SK-N-SH treated with all-trans-retinoic acid at 6 μM for 48 hours (cell line): Measurements from ENCODE around the gene DIP2B.

Source experiments
- ATAC-seq: fragments of 200-7000 bp; cut with Tn5 transposase; 3 replicates; pipeline ENCODE4 v1.9.1; 2020; ENCODE audit warnings: mild to moderate bottlenecking, moderate library complexity
- ARNTL ChIP-seq: fragments of 450-650 bp; formaldehyde crosslinking; IDR thresholded peaks from 2 replicates; pipeline ENCODE4 v1.5.0; 2020; ENCODE audit warnings: low read depth, mild to moderate bottlenecking, moderate library complexity, borderline replicate concordance
- GLIS3 ChIP-seq: fragments of 250-450 bp; sonication (Bioruptor Pico); IDR thresholded peaks from 2 replicates; pipeline ENCODE4 v1.5.0; 2020; ENCODE audit warnings: mild to moderate bottlenecking, moderate library complexity
- ISL1 ChIP-seq: fragments of 250-450 bp; sonication (Bioruptor Pico); IDR thresholded peaks from 2 replicates; pipeline ENCODE4 v2.1.2; 2022; ENCODE audit warnings: mild to moderate bottlenecking, moderate library complexity
- OSR1 ChIP-seq: fragments of 250-450 bp; sonication (Bioruptor Pico); IDR thresholded peaks from 2 replicates; pipeline ENCODE4 v1.8.0; 2022; ENCODE audit warnings: moderate library complexity, mild to moderate bottlenecking, inconsistent platforms
- PPARA ChIP-seq: fragments of 250-450 bp; sonication (Bioruptor Pico); IDR thresholded peaks from 2 replicates; pipeline ENCODE4 v1.5.0; 2020; ENCODE audit warnings: mild to moderate bottlenecking, borderline replicate concordance
- RARB ChIP-seq: fragments of 250-450 bp; sonication (Bioruptor Pico); IDR thresholded peaks from 2 replicates; pipeline ENCODE4 v1.8.0; 2021; ENCODE audit warnings: mild to moderate bottlenecking, moderate library complexity
- SNAI2 ChIP-seq: fragments of 250-450 bp; sonication (Bioruptor Pico); IDR thresholded peaks from 2 replicates; pipeline ENCODE4 v1.5.0; 2020; ENCODE audit warnings: mild to moderate bottlenecking, moderate library complexity
- TCF4 ChIP-seq: fragments of 250-450 bp; sonication (Bioruptor Pico); IDR thresholded peaks from 2 replicates; pipeline ENCODE4 v1.8.0; 2021; ENCODE audit warnings: mild to moderate bottlenecking, moderate library complexity, borderline replicate concordance
- TOX ChIP-seq: fragments of 250-450 bp; sonication (Bioruptor Pico); IDR thresholded peaks from 2 replicates; pipeline ENCODE4 v1.8.0; 2021; ENCODE audit warnings: mild to moderate bottlenecking, moderate library complexity, borderline replicate concordance
- ZC3H10 ChIP-seq: fragments of 250-450 bp; sonication (Bioruptor Pico); IDR thresholded peaks from 2 replicates; pipeline ENCODE4 v1.5.1; 2021; ENCODE audit warnings: mild to moderate bottlenecking, moderate library complexity
- ZFP3 ChIP-seq: fragments of 250-450 bp; sonication (Bioruptor Pico); IDR thresholded peaks from 2 replicates; pipeline ENCODE4 v1.5.0; 2020; ENCODE audit warnings: mild to moderate bottlenecking, moderate library complexity
- ZFP30 ChIP-seq: fragments of 450-650 bp; formaldehyde crosslinking; IDR thresholded peaks from 2 replicates; pipeline ENCODE4 v1.5.0; 2022; ENCODE audit warnings: mild to moderate bottlenecking, moderate library complexity
- ZNF565 ChIP-seq: fragments of 450-650 bp; formaldehyde crosslinking; conservative IDR thresholded peaks from 2 replicates; pipeline ENCODE4 v1.5.0; 2020; ENCODE audit warnings: low read depth, mild to moderate bottlenecking, moderate library complexity
- ZNF70 ChIP-seq: fragments of 450-650 bp; formaldehyde crosslinking; IDR thresholded peaks from 2 replicates; pipeline ENCODE4 v1.5.0; 2020; ENCODE audit warnings: mild to moderate bottlenecking, moderate library complexity
- ZNF8 ChIP-seq: fragments of 450-650 bp; formaldehyde crosslinking; IDR thresholded peaks from 2 replicates; pipeline ENCODE4 v1.5.0; 2020; ENCODE audit warnings: mild to moderate bottlenecking, moderate library complexity
- TF ChIP-seq, protein P1 (sequence below): fragments of 250-450 bp; sonication (Bioruptor Pico); IDR thresholded peaks from 2 replicates; pipeline ENCODE4 v1.8.0; 2020; ENCODE audit warnings: mild to moderate bottlenecking, moderate library complexity, borderline replicate concordance
- TF ChIP-seq, protein P2 (sequence below): fragments of 250-450 bp; sonication (Bioruptor Pico); IDR thresholded peaks from 2 replicates; pipeline ENCODE4 v1.8.0; 2021; ENCODE audit warnings: low read depth, mild to moderate bottlenecking, moderate library complexity, borderline replicate concordance
- TF ChIP-seq, protein P3 (sequence below): fragments of 250-450 bp; sonication (Bioruptor Pico); IDR thresholded peaks from 2 replicates; pipeline ENCODE4 v1.5.1; 2020; ENCODE audit warnings: low read depth, mild to moderate bottlenecking, moderate library complexity
- TF ChIP-seq, protein P4 (sequence below): fragments of 250-450 bp; sonication (Bioruptor Pico); IDR thresholded peaks from 2 replicates; pipeline ENCODE4 v1.5.1; 2021; ENCODE audit warnings: mild to moderate bottlenecking, moderate library complexity
- TF ChIP-seq, protein P5 (sequence below): fragments of 250-450 bp; sonication (Bioruptor Pico); IDR thresholded peaks from 2 replicates; pipeline ENCODE4 v1.5.0; 2020; ENCODE audit warnings: mild to moderate bottlenecking, moderate library complexity

Gene DIP2B

DNA sequence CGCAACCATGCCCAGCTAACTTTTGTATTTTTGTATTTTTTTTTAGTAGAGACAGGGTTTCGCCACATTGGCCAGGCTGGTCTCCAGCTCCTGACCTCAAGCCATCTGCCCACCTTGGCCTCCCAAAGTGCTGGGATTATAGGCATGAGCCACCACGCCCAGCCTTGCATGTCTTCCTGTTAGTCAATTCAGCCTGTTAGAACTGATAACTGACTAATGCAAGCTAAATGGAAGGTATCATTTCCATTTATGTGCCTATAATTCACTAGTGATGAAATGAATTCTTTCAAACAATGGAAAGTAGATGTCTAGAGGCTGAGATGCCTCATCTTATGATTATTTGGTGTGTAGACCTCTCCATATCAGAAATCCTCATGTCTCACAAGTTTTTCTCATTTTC, 37.3 kb upstream of the DIP2B start:
- TF ChIP-seq ZC3H10 (CRISPR knock-in tag) (no peak), ARNTL (CRISPR knock-in tag) (no peak), OSR1 (CRISPR knock-in tag) (no peak), ZFP3 (CRISPR knock-in tag) (no peak), SNAI2 (CRISPR knock-in tag) (no peak), GLIS3 (no peak), ZFP30 (CRISPR knock-in tag) (no peak), TOX (CRISPR knock-in tag) (no peak), ZNF565 (CRISPR knock-in tag) (no peak)
- TF ChIP-seq, protein P1, sequence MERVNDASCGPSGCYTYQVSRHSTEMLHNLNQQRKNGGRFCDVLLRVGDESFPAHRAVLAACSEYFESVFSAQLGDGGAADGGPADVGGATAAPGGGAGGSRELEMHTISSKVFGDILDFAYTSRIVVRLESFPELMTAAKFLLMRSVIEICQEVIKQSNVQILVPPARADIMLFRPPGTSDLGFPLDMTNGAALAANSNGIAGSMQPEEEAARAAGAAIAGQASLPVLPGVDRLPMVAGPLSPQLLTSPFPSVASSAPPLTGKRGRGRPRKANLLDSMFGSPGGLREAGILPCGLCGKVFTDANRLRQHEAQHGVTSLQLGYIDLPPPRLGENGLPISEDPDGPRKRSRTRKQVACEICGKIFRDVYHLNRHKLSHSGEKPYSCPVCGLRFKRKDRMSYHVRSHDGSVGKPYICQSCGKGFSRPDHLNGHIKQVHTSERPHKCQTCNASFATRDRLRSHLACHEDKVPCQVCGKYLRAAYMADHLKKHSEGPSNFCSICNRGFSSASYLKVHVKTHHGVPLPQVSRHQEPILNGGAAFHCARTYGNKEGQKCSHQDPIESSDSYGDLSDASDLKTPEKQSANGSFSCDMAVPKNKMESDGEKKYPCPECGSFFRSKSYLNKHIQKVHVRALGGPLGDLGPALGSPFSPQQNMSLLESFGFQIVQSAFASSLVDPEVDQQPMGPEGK (CRISPR knock-in tag) = no peak
- TF ChIP-seq, protein P2, sequence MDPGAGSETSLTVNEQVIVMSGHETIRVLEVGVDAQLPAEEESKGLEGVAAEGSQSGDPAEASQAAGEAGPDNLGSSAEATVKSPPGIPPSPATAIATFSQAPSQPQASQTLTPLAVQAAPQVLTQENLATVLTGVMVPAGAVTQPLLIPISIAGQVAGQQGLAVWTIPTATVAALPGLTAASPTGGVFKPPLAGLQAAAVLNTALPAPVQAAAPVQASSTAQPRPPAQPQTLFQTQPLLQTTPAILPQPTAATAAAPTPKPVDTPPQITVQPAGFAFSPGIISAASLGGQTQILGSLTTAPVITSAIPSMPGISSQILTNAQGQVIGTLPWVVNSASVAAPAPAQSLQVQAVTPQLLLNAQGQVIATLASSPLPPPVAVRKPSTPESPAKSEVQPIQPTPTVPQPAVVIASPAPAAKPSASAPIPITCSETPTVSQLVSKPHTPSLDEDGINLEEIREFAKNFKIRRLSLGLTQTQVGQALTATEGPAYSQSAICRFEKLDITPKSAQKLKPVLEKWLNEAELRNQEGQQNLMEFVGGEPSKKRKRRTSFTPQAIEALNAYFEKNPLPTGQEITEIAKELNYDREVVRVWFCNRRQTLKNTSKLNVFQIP (CRISPR knock-in tag) = no peak
- no peak for ATAC-seq

DNA sequence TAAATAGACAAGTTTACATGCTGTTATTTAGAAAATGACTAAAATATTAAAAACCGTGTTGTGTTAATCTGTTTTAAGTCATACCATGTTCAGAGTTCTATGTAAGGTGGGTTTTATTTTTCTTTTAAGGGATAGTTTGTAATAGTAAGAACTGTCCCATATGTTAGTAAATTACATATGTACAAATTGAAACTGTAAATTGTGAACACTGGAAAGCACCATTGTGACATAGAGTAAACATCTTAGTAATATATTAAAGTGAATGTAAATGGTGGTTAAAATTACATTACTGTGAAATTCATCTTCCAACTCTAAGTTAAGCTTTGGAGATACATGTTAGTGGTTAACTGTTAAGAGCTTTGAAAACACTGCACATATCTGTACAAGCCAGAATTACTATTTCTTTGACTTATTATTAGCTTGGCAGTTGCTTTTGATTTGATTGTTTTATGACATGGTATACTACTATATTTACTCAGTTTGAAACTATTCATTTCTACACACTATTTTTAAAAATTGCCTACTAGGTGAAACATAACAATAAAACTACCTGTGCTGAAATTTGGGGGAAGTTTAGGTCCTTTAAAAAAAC, 27.4 kb upstream of the DIP2B start:
- no peak for ATAC-seq
- TF ChIP-seq, protein P3, sequence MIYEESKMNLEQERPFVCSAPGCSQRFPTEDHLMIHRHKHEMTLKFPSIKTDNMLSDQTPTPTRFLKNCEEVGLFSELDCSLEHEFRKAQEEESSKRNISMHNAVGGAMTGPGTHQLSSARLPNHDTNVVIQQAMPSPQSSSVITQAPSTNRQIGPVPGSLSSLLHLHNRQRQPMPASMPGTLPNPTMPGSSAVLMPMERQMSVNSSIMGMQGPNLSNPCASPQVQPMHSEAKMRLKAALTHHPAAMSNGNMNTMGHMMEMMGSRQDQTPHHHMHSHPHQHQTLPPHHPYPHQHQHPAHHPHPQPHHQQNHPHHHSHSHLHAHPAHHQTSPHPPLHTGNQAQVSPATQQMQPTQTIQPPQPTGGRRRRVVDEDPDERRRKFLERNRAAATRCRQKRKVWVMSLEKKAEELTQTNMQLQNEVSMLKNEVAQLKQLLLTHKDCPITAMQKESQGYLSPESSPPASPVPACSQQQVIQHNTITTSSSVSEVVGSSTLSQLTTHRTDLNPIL = no peak
- no peak for TF ChIP-seq TOX (CRISPR knock-in tag)
- TF ChIP-seq, protein P2 (CRISPR knock-in tag) = no peak
- TF ChIP-seq ZFP3 (CRISPR knock-in tag) = no peak
- TF ChIP-seq ZNF8 (CRISPR knock-in tag) = no peak
- TF ChIP-seq ISL1 = no peak
- TF ChIP-seq, protein P4, sequence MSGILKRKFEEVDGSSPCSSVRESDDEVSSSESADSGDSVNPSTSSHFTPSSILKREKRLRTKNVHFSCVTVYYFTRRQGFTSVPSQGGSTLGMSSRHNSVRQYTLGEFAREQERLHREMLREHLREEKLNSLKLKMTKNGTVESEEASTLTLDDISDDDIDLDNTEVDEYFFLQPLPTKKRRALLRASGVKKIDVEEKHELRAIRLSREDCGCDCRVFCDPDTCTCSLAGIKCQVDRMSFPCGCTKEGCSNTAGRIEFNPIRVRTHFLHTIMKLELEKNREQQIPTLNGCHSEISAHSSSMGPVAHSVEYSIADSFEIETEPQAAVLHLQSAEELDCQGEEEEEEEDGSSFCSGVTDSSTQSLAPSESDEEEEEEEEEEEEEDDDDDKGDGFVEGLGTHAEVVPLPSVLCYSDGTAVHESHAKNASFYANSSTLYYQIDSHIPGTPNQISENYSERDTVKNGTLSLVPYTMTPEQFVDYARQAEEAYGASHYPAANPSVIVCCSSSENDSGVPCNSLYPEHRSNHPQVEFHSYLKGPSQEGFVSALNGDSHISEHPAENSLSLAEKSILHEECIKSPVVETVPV (CRISPR knock-in tag) = no peak
- no peak for TF ChIP-seq GLIS3
- TF ChIP-seq SNAI2 (CRISPR knock-in tag) = no peak
- TF ChIP-seq TCF4 = no peak
- no peak for TF ChIP-seq PPARA (CRISPR knock-in tag)
- TF ChIP-seq ZNF70 (CRISPR knock-in tag) = no peak
- TF ChIP-seq ARNTL (CRISPR knock-in tag) = no peak
- TF ChIP-seq, protein P5, sequence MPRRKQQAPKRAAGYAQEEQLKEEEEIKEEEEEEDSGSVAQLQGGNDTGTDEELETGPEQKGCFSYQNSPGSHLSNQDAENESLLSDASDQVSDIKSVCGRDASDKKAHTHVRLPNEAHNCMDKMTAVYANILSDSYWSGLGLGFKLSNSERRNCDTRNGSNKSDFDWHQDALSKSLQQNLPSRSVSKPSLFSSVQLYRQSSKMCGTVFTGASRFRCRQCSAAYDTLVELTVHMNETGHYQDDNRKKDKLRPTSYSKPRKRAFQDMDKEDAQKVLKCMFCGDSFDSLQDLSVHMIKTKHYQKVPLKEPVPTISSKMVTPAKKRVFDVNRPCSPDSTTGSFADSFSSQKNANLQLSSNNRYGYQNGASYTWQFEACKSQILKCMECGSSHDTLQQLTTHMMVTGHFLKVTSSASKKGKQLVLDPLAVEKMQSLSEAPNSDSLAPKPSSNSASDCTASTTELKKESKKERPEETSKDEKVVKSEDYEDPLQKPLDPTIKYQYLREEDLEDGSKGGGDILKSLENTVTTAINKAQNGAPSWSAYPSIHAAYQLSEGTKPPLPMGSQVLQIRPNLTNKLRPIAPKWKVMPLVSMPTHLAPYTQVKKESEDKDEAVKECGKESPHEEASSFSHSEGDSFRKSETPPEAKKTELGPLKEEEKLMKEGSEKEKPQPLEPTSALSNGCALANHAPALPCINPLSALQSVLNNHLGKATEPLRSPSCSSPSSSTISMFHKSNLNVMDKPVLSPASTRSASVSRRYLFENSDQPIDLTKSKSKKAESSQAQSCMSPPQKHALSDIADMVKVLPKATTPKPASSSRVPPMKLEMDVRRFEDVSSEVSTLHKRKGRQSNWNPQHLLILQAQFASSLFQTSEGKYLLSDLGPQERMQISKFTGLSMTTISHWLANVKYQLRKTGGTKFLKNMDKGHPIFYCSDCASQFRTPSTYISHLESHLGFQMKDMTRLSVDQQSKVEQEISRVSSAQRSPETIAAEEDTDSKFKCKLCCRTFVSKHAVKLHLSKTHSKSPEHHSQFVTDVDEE (CRISPR knock-in tag) = no peak

DNA sequence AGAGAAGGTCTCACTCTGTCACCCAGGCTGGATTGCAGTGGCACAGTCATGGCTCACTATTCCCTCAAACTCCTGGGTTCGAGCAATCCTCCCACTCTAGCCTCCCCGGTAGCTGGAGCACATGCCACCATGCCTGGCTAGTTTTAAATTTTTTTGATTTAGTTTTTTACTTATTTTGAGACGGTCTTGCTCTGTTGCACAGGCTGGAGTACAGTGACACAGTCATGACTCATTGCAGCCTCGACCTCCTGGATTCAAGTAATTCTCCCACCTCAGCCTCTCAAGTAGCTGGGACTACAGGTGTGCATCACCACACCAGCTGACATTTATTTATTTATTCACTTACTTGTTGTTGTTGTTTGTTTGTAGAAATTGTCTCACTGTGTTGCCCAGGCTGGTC, 22.2 kb upstream of the DIP2B start:
- no peak for ATAC-seq
- TF ChIP-seq, protein P3 = no peak
- TF ChIP-seq ZFP3 (CRISPR knock-in tag) (no peak), PPARA (CRISPR knock-in tag) (no peak), ZNF8 (CRISPR knock-in tag) (no peak), RARB (CRISPR knock-in tag) (no peak), ZC3H10 (CRISPR knock-in tag) (no peak), TCF4 (no peak)
- TF ChIP-seq, protein P1 (CRISPR knock-in tag) = no peak
